HG03575 (cell line): Measurements from ENCODE around the gene MRGPRX4.
"Not testable (repeated sequence)": the region's sequence is repeated elsewhere in the genome, so short reads cannot be mapped to it uniquely, and the experiment has no call there.

Source experiments
- ATAC-seq: cut with Tn5 transposase; IDR thresholded peaks from one replicate; pipeline ENCODE4 v1.9.1; 2021; ENCODE audit not compliant: unreplicated experiment, insufficient number of reproducible peaks, low FRiP score; ENCODE audit errors: extremely low read depth

The MRGPRX4 gene

GRCh38 chr11:18172666-18173065 is at the start of gene MRGPRX4:
TSS of gene MRGPRX4 (plus strand) at chr11:18172837. CDS start at chr11:18173257, 420 bp downstream.
- no peak for ATAC-seq

- ATAC-seq = not testable (repeated sequence)
Observed at GRCh38 chr11:18131115-18131514, 41.5 kb upstream of the MRGPRX4 start.

GRCh38 chr11:18132341-18132740 is 40.3 kb upstream of the MRGPRX4 start, which contains the start of gene MRGPRX3:
TSS of gene MRGPRX3 (plus strand) at chr11:18132571. CDS start at chr11:18137203, 4,632 bp downstream.
- no peak for ATAC-seq

- ATAC-seq = no peak
Observed at GRCh38 chr11:18135308-18135707, 37.3 kb upstream of the MRGPRX4 start.

- ATAC-seq = no peak
Observed at GRCh38 chr11:18137186-18137800, 35.3 kb upstream of the MRGPRX4 start.

- no peak for ATAC-seq
Observed at GRCh38 chr11:18140145-18140544, 32.5 kb upstream of the MRGPRX4 start.

- no peak for ATAC-seq
Observed at GRCh38 chr11:18144243-18144642, 28.4 kb upstream of the MRGPRX4 start.

- no peak for ATAC-seq
Observed at GRCh38 chr11:18145025-18145424, 27.6 kb upstream of the MRGPRX4 start.

- ATAC-seq = no peak
Observed at GRCh38 chr11:18145837-18146236, 26.8 kb upstream of the MRGPRX4 start.

GRCh38 chr11:18151581-18151980 is 21.1 kb upstream of the MRGPRX4 start:
- ATAC-seq = no peak

GRCh38 chr11:18168372-18168771 is 4.3 kb upstream of the MRGPRX4 start:
- ATAC-seq = no peak

- ATAC-seq = no peak
Observed at GRCh38 chr11:18171377-18172000, 1.1 kb upstream of the MRGPRX4 start.

- no peak for ATAC-seq
Observed at GRCh38 chr11:18173225-18173866, 709 bp downstream of the MRGPRX4 start.

- no peak for ATAC-seq
Observed at GRCh38 chr11:18188796-18189195, 16.2 kb downstream of the MRGPRX4 start.

- ATAC-seq = not testable (repeated sequence)
Observed at GRCh38 chr11:18189476-18190245, 17.0 kb downstream of the MRGPRX4 start.

- ATAC-seq = no peak
Observed at GRCh38 chr11:18191376-18191775, 18.7 kb downstream of the MRGPRX4 start.

GRCh38 chr11:18193010-18193409 is 20.4 kb downstream of the MRGPRX4 start:
- ATAC-seq = no peak

GRCh38 chr11:18196532-18196931 is 23.9 kb downstream of the MRGPRX4 start:
- ATAC-seq = no peak

GRCh38 chr11:18197738-18198137 is 25.1 kb downstream of the MRGPRX4 start:
- ATAC-seq = not testable (repeated sequence)
